Sigmoid colon (tissue), 7 donors: ENCODE results near the gene GREM2. TPM values are rescaled to one million over a fixed set of nuclear protein-coding genes. Genes with fewer than 3 reads are reported as not detected.
A peak's percentile ranks its signal among the peaks of the same experiment; 100 is the strongest.

ENCODE experiments used
- DNase-seq: peaks from one replicate; pipeline ENCODE4 v3.0.0-alpha.2; 2019
- H3K27ac ChIP-seq, 4 donors: fragments of 200-600 bp; sonication (generic); one replicate each; pipeline ENCODE4 v1.5.1; 2016 to 2019; ENCODE audit warnings: mild to moderate bottlenecking in 1 of 4
- H3K27me3 ChIP-seq, 3 donors: fragments of 200-600 bp; sonication (generic); one replicate each; pipeline ENCODE4 v1.5.1; 2019; ENCODE audit warnings: mild to moderate bottlenecking in 1 of 3
- H3K36me3 ChIP-seq, 4 donors: fragments of 200-600 bp; sonication (generic); one replicate each; pipeline ENCODE4 v1.5.1; 2016 to 2019
- H3K4me1 ChIP-seq, 4 donors: fragments of 200-600 bp; sonication (generic); one replicate each; pipeline ENCODE4 v1.5.1; 2017 to 2019
- H3K4me3 ChIP-seq, 4 donors: fragments of 200-600 bp; sonication (generic); one replicate each; pipeline ENCODE4 v1.5.1; 2017 to 2019; ENCODE audit warnings: mild to moderate bottlenecking in 2 of 4, moderate library complexity in 1 of 4
- H3K9me3 ChIP-seq, 4 donors: fragments of 200-600 bp in 3 of 4; sonication (generic) in 3 of 4; one replicate each; pipeline versions ENCODE4 v1.5.1 to v1.6.1; 2013 to 2019
- EP300 ChIP-seq, 4 donors: sonication (generic); formaldehyde crosslinking; IDR thresholded peaks; one replicate each; pipeline ENCODE4 v1.6.1; 2017; ENCODE audit warnings: antibody characterized with exemption in 4 of 4
- POLR2A ChIP-seq, 2 donors: fragments of 450-650 bp; IDR thresholded peaks; one replicate each; pipeline ENCODE4 v1.6.1; 2016; ENCODE audit warnings: antibody characterized with exemption in 2 of 2, mild to moderate bottlenecking in 2 of 2, moderate library complexity in 2 of 2
- POLR2AphosphoS5 ChIP-seq, 4 donors: sonication (generic); formaldehyde crosslinking; IDR thresholded peaks; one replicate each; pipeline ENCODE4 v1.6.1; 2017; ENCODE audit warnings: antibody characterized with exemption in 4 of 4
- WGBS, 2 donors: extraction: QIAGEN DNeasy Blood & Tissue Kit; methylation state at CpG; one replicate each; pipeline ENCODE4 v1.1.7; 2013; 5-methylcytosine and 5-hydroxymethylcytosine counted together
- intact Hi-C: fragments of 100-400 bp; cut with DNase I; formaldehyde crosslinking; loops from one replicate; pipeline ENCODE4 v1.15.1; 2023
- polyA plus RNA-seq, 3 donors: library from polyadenylated mRNA; stranded (reverse); fragments of 200-250 nt; gene quantifications; one replicate each; pipeline ENCODE4 v1.2.3, GENCODE V29; 2013
- total RNA-seq, 4 donors: library from RNA; depleted of rRNA; stranded (reverse); fragments of >200 nt; gene quantifications; one replicate each; pipeline ENCODE4 v1.1.0, GENCODE V29; 2016
- TF ChIP-seq, protein P1 (sequence below), 4 experiments: fragments of 450-650 bp in 3 of 4; fragments of 200-600 bp in 1 of 4; IDR thresholded peaks; one replicate each; pipeline ENCODE4 v1.5.1; 2016 to 2019; ENCODE audit warnings: antibody characterized with exemption in 4 of 4, mild to moderate bottlenecking in 3 of 4, moderate library complexity in 2 of 4
- donor health status: healthy with polysubstance abuse.
- donor health status: Bipolar disorder and iron deficiency.
- donor health status: healthy.

The GREM2 gene
- total and polyA plus RNA-seq, 7 donors: 0.46 to 18.7 (median 9.4) TPM

DNA sequence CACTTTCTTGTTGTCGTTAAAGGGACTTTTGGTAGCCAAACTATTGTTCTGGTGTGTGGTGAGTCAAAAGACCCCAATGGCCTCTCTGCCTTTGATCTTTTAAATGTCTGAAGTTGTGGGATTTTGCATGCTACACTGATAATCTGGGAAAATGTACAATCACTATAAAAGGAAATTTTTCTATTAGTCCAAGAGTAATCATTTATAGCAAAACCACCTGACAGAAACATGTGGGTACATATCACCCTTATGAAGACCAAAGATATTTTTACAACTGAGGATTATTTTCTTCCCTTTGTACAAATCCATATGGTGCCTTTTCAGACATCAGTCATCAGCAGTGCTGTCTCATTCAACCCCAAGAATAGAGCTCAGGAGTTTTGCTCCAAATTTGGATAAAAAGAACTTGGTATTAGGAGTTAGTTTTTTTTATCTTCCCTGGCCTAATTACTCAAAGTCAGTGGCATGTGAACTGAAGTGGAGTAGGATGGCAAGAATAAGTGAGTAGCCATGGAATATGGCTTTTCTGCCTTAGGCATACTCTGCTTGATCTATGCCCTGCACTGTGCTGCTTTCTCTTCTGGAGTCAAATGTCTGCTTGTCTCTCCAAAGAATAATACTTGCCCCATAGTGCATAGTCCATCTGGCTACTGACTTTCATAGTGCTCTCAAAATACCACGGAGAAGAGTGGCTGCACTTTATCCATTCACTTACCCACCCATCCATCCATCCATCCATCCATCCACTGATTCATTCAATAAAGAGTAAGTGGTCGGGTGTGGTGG is 13.5 kb downstream of the GREM2 start:
- Histone ChIP-seq H3K27ac (peak overlapping the region in 3 of 4 donors; percentile 72 to 85 (median 80)), H3K9me3 (no peaks in the 10 kb centered on the region), H3K4me3 (peak overlapping the region in 2 of 4 donors; percentile 39), H3K36me3 (no peaks in the 10 kb centered on the region), H3K4me1 (peaks cover 0 to 36% (median 22%) of the 10 kb centered on the region in 4 donors), H3K27me3 (no peaks in the 10 kb centered on the region)
- intact Hi-C loops: loop anchor here (5.0 kb wide), 1 partner anchor 136 kb away; no protein-coding TSS in a partner anchor
- TF ChIP-seq POLR2A (IDR thresholded peaks at IDR 0.05): no peak
- no peak for TF ChIP-seq EP300 (IDR thresholded peaks at IDR 0.05)
- TF ChIP-seq POLR2AphosphoS5 (IDR thresholded peaks at IDR 0.05): no peak
- TF ChIP-seq, protein P1, sequence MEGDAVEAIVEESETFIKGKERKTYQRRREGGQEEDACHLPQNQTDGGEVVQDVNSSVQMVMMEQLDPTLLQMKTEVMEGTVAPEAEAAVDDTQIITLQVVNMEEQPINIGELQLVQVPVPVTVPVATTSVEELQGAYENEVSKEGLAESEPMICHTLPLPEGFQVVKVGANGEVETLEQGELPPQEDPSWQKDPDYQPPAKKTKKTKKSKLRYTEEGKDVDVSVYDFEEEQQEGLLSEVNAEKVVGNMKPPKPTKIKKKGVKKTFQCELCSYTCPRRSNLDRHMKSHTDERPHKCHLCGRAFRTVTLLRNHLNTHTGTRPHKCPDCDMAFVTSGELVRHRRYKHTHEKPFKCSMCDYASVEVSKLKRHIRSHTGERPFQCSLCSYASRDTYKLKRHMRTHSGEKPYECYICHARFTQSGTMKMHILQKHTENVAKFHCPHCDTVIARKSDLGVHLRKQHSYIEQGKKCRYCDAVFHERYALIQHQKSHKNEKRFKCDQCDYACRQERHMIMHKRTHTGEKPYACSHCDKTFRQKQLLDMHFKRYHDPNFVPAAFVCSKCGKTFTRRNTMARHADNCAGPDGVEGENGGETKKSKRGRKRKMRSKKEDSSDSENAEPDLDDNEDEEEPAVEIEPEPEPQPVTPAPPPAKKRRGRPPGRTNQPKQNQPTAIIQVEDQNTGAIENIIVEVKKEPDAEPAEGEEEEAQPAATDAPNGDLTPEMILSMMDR (IDR thresholded peaks at IDR 0.05): no peak
- 81 to 88% methylated on average over 3 of the region's 3 CpGs for WGBS, 2 donors
- DNase-seq: no peak

DNA sequence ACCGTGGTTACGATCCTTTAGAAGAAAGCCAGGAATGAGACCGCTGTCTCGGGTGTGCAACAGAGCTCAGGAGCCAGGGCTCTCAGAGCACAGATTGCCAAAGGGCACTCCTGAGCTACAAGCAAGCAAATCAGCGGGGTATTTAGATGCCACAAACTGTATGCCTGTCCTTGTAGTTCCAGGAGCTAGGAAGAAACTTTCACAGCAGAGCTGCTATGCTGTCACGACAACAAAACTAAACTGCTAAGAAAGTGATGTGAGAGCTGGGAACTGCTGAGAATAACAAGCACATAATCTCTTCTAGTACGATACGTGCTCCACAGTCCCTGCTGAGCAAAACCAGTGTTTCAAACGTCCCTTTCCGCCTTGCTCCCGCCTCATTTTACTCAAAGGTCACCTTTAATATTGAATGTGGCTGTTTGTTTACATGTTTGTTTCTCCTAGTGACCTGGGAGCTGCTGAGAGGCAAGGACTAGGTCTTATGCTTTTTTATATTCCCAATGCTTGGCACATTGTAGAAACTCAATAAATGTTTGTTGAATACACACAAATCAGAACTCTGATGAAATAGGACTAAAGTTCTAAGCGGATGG is 14.7 kb downstream of the GREM2 start:
- intact Hi-C loops: loop anchor here (5.0 kb wide), 1 partner anchor 135 kb away; no protein-coding TSS in a partner anchor
- Histone ChIP-seq H3K4me3 (peak overlapping the region; percentile 13 to 39 (median 39)), H3K27ac (peak overlapping the region; percentile 61 to 85 (median 76)), H3K9me3 (no peaks in the 10 kb centered on the region), H3K36me3 (no peaks in the 10 kb centered on the region), H3K4me1 (peaks cover 0 to 36% (median 22%) of the 10 kb centered on the region in 4 donors), H3K27me3 (no peaks in the 10 kb centered on the region)
- no peak for DNase-seq
- 21 to 57% methylated on average over 12 of the region's 12 CpGs for WGBS, 2 donors
- TF ChIP-seq POLR2A (IDR thresholded peaks at IDR 0.05): no peak
- no peak for TF ChIP-seq EP300 (IDR thresholded peaks at IDR 0.05)
- TF ChIP-seq POLR2AphosphoS5 (IDR thresholded peaks at IDR 0.05): peak in 1 of 4 donors; percentile 8
- TF ChIP-seq, protein P1 (IDR thresholded peaks at IDR 0.05): no peak

DNA sequence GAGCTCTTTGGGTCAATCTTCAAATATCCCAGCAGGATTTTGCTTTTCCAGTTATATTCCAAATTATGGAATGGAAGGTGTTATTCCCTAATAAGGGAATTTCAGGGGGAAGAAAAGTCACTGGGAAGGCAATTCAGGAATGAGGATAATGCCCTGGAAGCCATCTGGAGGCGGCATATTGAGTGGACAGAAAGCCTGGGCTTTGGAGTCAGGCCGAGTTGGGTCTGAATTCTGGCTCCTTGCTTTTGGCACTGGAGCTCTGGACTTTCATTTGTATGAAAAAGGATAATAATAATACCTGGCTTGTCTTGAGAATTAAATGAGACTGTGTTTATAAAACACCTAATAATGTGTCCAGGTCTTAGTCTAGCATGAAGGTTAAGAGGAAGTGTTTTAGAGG is 16.5 kb downstream of the GREM2 start:
- TF ChIP-seq POLR2AphosphoS5 (IDR thresholded peaks at IDR 0.05): no peak
- TF ChIP-seq, protein P1 (IDR thresholded peaks at IDR 0.05): no peak
- TF ChIP-seq POLR2A (IDR thresholded peaks at IDR 0.05): no peak
- peaks cover 0 to 36% (median 22%) of the 10 kb centered on the region in 4 donors for H3K4me1 ChIP-seq
- H3K27ac ChIP-seq: no peak overlapping the region
- WGBS, 2 donors: 88 to 93% methylated on average over 2 of the region's 2 CpGs
- intact Hi-C loops: loop anchor here (5.0 kb wide), 1 partner anchor 133 kb away; no protein-coding TSS in a partner anchor
- no peaks in the 10 kb centered on the region for H3K9me3 ChIP-seq
- H3K27me3 ChIP-seq: no peaks in the 10 kb centered on the region
- no peaks in the 10 kb centered on the region for H3K36me3 ChIP-seq
- DNase-seq: no peak
- H3K4me3 ChIP-seq: no peak overlapping the region

DNA sequence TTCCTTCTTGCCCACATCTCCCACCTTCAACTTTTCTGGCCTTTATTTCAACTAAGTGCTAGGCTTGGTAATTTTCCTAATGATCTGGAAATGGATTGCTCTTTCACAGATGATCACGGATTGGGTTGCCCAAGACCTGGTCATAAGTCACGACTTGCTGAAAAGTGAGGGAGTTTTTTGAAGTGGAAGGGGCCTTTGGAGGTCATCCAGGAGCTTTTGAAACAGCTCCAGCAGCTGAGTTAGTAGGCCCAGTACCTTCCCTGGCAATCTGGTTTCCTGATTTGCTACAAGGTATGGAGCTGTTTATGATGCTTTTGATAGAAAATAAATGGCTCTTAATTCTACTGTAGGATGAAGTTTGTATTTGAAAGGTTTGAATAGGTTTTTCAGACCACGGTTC is 20.4 kb downstream of the GREM2 start:
- no peak overlapping the region for H3K27ac ChIP-seq
- no peak overlapping the region for H3K4me3 ChIP-seq
- WGBS, 2 donors: 66 to 85% methylated on average over 3 of the region's 3 CpGs
- H3K4me1 ChIP-seq: peaks cover 0 to 9% (median 4%) of the 10 kb centered on the region in 4 donors
- H3K9me3 ChIP-seq: no peaks in the 10 kb centered on the region
- no peak for TF ChIP-seq POLR2A (IDR thresholded peaks at IDR 0.05)
- no peak for TF ChIP-seq POLR2AphosphoS5 (IDR thresholded peaks at IDR 0.05)
- TF ChIP-seq EP300 (IDR thresholded peaks at IDR 0.05): no peak
- TF ChIP-seq, protein P1 (IDR thresholded peaks at IDR 0.05): no peak
- intact Hi-C loops: no loop called here
- no peaks in the 10 kb centered on the region for H3K27me3 ChIP-seq
- no peaks in the 10 kb centered on the region for H3K36me3 ChIP-seq
- DNase-seq: no peak
